ENCODE results near the gene ACSF2.

DNA sequence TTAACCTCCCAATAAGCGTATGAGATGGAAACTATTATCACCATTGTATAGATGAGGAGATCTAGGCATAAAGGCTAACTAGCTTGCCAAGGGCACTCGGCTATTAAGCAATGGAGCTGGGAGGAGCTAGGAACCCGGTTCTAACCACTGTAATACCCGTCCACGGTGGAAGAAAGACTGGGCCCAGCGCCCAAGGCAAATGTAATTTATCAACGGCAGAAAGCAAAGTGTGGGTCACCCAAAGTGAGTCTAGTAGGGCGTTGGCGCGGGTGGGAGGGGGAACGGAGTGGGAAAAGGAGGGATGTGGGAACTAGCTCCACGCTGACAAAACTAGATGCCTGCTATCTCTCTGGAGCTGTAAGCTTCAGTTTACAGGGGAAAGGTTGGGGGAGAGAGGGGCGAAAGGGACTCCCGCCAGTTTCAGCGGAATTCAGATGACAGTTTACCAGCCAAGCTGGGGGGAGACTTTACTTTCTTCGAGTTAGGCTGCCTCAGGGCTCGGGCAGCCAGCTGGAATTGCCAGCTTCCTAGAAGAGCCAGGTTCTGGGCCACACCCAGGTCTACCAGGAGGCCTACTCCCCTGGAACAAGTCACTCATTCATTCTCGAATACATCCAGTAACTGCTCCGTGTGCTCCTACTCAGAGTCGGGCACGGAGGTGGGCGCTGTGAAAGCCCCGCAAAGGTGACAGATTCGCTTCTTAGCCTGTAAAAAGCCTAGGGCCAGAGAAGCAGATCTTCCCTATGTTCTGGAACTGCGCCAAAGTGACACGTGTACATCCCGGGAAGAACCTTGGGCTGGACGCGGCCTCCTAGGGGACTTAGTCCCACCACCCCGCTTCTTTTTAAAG is 29.5 kb upstream of the ACSF2 start:
- TF ChIP-seq, protein P1, sequence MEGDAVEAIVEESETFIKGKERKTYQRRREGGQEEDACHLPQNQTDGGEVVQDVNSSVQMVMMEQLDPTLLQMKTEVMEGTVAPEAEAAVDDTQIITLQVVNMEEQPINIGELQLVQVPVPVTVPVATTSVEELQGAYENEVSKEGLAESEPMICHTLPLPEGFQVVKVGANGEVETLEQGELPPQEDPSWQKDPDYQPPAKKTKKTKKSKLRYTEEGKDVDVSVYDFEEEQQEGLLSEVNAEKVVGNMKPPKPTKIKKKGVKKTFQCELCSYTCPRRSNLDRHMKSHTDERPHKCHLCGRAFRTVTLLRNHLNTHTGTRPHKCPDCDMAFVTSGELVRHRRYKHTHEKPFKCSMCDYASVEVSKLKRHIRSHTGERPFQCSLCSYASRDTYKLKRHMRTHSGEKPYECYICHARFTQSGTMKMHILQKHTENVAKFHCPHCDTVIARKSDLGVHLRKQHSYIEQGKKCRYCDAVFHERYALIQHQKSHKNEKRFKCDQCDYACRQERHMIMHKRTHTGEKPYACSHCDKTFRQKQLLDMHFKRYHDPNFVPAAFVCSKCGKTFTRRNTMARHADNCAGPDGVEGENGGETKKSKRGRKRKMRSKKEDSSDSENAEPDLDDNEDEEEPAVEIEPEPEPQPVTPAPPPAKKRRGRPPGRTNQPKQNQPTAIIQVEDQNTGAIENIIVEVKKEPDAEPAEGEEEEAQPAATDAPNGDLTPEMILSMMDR (IDR thresholded peaks at IDR 0.05), result no peak
- no peak for TF ChIP-seq POLR2A (IDR thresholded peaks at IDR 0.05)
